ENCODE data around the gene TYROBP.
"Not testable (repeated sequence)": the region's sequence is repeated elsewhere in the genome, so short reads cannot be mapped to it uniquely, and the experiment has no call there.

The TYROBP gene

GRCh38 chr19:35911790-35912189 lies 3.7 kb upstream of the TYROBP start:
- no peak for DNase-seq
- in situ Hi-C loops (cut with HindIII; ENCODE audit: low pct_ligation_motif_present, low sequenced_read_pairs) = no loop called here
- Histone ChIP-seq H3K27ac (no peak overlapping the region), H3K27me3 (replicated peaks) (no peaks in the 10 kb centered on the region), H3K4me3 (ENCODE audit: low read depth, low read length) (no peak overlapping the region), H3K36me3 (replicated peaks) (no peaks in the 10 kb centered on the region)
- TF ChIP-seq CTCF (IDR thresholded peaks at IDR 0.05; ENCODE audit: low read depth, low read length, missing control alignments) = no peak

GRCh38 chr19:35911173-35911572 lies 3.1 kb upstream of the TYROBP start:
- Histone ChIP-seq H3K36me3 (replicated peaks) (no peaks in the 10 kb centered on the region), H3K4me3 (ENCODE audit: low read depth, low read length) (no peak overlapping the region), H3K27me3 (replicated peaks) (no peaks in the 10 kb centered on the region), H3K27ac (no peak overlapping the region)
- in situ Hi-C loops (cut with HindIII; ENCODE audit: low pct_ligation_motif_present, low sequenced_read_pairs) = no loop called here
- TF ChIP-seq CTCF (IDR thresholded peaks at IDR 0.05; ENCODE audit: low read depth, low read length, missing control alignments) = no peak
- no peak for DNase-seq

GRCh38 chr19:35910355-35910754 lies 2.3 kb upstream of the TYROBP start:
- H3K27ac ChIP-seq = not testable (repeated sequence)

GRCh38 chr19:35909684-35910035 lies 1.6 kb upstream of the TYROBP start:
- in situ Hi-C loops (cut with HindIII; ENCODE audit: low pct_ligation_motif_present, low sequenced_read_pairs) = no loop called here
- TF ChIP-seq CTCF (IDR thresholded peaks at IDR 0.05; ENCODE audit: low read depth, low read length, missing control alignments) = no peak
- Histone ChIP-seq H3K27ac (no peak overlapping the region), H3K36me3 (replicated peaks) (no peaks in the 10 kb centered on the region), H3K27me3 (replicated peaks) (no peaks in the 10 kb centered on the region), H3K4me3 (ENCODE audit: low read depth, low read length) (no peak overlapping the region)
- DNase-seq = no peak

More at GRCh38 chr19:35910355-35910754, 2.3 kb upstream of the TYROBP start:
- H3K4me3 ChIP-seq (ENCODE audit: low read depth, low read length); in situ Hi-C loops (cut with HindIII; ENCODE audit: low pct_ligation_motif_present, low sequenced_read_pairs); H3K27me3 ChIP-seq (replicated peaks); H3K36me3 ChIP-seq (replicated peaks); DNase-seq: not testable (repeated sequence)

- no peak for DNase-seq
- no peak for TF ChIP-seq CTCF (IDR thresholded peaks at IDR 0.05; ENCODE audit: low read depth, low read length, missing control alignments)
- no peaks in the 10 kb centered on the region for H3K27me3 ChIP-seq (replicated peaks)
- H3K27ac ChIP-seq = no peak overlapping the region
- in situ Hi-C loops (cut with HindIII; ENCODE audit: low pct_ligation_motif_present, low sequenced_read_pairs) = no loop called here
- no peak overlapping the region for H3K4me3 ChIP-seq (ENCODE audit: low read depth, low read length)
- no peaks in the 10 kb centered on the region for H3K36me3 ChIP-seq (replicated peaks)
Measured at GRCh38 chr19:35908973-35909683, 1.0 kb upstream of the TYROBP start.

- H3K4me3 ChIP-seq (ENCODE audit: low read depth, low read length) = no peak overlapping the region
- DNase-seq = no peak
- in situ Hi-C loops (cut with HindIII; ENCODE audit: low pct_ligation_motif_present, low sequenced_read_pairs) = no loop called here
- no peaks in the 10 kb centered on the region for H3K27me3 ChIP-seq (replicated peaks)
- no peaks in the 10 kb centered on the region for H3K36me3 ChIP-seq (replicated peaks)
- TF ChIP-seq CTCF (IDR thresholded peaks at IDR 0.05; ENCODE audit: low read depth, low read length, missing control alignments) = no peak
- no peak overlapping the region for H3K27ac ChIP-seq
Measured at GRCh38 chr19:35907377-35907745, 734 bp downstream of the TYROBP start.

Measured in brain microvascular endothelial cell (primary cell).